Type B pancreatic cell (in vitro differentiated cells): ENCODE data around the gene AKAIN1. TPM values are rescaled to one million over a fixed set of nuclear protein-coding genes. Genes with fewer than 3 reads are reported as not detected.

Experiments used
- DNase-seq: peaks from one replicate; pipeline ENCODE4 v3.0.0; 2021; ENCODE audit warnings: mixed read lengths; ENCODE audit not compliant: unreplicated experiment; ENCODE audit errors: extremely low spot score
- H3K27ac Mint-ChIP-seq: 2 replicates; pipeline ENCODE4 v1.8.0; 2021; ENCODE audit warnings: mild to moderate bottlenecking, mixed read lengths
- H3K27me3 Mint-ChIP-seq: 2 replicates; pipeline ENCODE4 v1.8.0; 2021; ENCODE audit warnings: mixed read lengths
- H3K36me3 Mint-ChIP-seq: 2 replicates; pipeline ENCODE4 v1.8.0; 2021; ENCODE audit warnings: mixed read lengths
- H3K4me1 Mint-ChIP-seq: one replicate; pipeline ENCODE4 v1.8.0; 2021; ENCODE audit warnings: mixed read lengths; ENCODE audit not compliant: unreplicated experiment
- H3K4me3 Mint-ChIP-seq: 2 replicates; pipeline ENCODE4 v1.8.0; 2021; ENCODE audit warnings: mild to moderate bottlenecking, mixed read lengths
- H3K9me3 Mint-ChIP-seq: 2 replicates; pipeline ENCODE4 v1.8.0; 2021; ENCODE audit warnings: mixed read lengths
- total RNA-seq: library from RNA; stranded (reverse); gene quantifications from 2 replicates; pipeline ENCODE4 v1.2.1, GENCODE V29; 2021; ENCODE audit warnings: low replicate concordance
- TF ChIP-seq, protein P1 (sequence below): fragments of 200-600 bp; sonication (generic); conservative IDR thresholded peaks from 2 replicates; pipeline ENCODE4 v1.5.0; 2021; ENCODE audit warnings: antibody characterized with exemption, mild to moderate bottlenecking

AKAIN1 gene
- total RNA-seq, 1 donor from 2014 or later: 1.1 TPM

- H3K27ac Mint-ChIP-seq: no peak overlapping the region
- H3K9me3 Mint-ChIP-seq: no peaks in the 10 kb centered on the region
- no peaks in the 10 kb centered on the region for H3K4me1 Mint-ChIP-seq
Measured at GRCh38 chr18:5159080-5159479, 38.0 kb downstream of the AKAIN1 start.

GRCh38 chr18:5158587-5158986 is 38.5 kb downstream of the AKAIN1 start:
- Mint-ChIP-seq H3K4me1 (no peaks in the 10 kb centered on the region), H3K9me3 (no peaks in the 10 kb centered on the region), H3K27ac (no peak overlapping the region), H3K4me3 (no peak overlapping the region), H3K27me3 (no peaks in the 10 kb centered on the region), H3K36me3 (no peaks in the 10 kb centered on the region)
- TF ChIP-seq, protein P1, sequence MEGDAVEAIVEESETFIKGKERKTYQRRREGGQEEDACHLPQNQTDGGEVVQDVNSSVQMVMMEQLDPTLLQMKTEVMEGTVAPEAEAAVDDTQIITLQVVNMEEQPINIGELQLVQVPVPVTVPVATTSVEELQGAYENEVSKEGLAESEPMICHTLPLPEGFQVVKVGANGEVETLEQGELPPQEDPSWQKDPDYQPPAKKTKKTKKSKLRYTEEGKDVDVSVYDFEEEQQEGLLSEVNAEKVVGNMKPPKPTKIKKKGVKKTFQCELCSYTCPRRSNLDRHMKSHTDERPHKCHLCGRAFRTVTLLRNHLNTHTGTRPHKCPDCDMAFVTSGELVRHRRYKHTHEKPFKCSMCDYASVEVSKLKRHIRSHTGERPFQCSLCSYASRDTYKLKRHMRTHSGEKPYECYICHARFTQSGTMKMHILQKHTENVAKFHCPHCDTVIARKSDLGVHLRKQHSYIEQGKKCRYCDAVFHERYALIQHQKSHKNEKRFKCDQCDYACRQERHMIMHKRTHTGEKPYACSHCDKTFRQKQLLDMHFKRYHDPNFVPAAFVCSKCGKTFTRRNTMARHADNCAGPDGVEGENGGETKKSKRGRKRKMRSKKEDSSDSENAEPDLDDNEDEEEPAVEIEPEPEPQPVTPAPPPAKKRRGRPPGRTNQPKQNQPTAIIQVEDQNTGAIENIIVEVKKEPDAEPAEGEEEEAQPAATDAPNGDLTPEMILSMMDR: no peak
- DNase-seq: no peak

More at GRCh38 chr18:5159080-5159479, 38.0 kb downstream of the AKAIN1 start:
- no peaks in the 10 kb centered on the region for H3K36me3 Mint-ChIP-seq
- TF ChIP-seq, protein P1: no peak
- no peak for DNase-seq
- no peak overlapping the region for H3K4me3 Mint-ChIP-seq
- peaks cover 2% of the 10 kb centered on the region for H3K27me3 Mint-ChIP-seq

DNA sequence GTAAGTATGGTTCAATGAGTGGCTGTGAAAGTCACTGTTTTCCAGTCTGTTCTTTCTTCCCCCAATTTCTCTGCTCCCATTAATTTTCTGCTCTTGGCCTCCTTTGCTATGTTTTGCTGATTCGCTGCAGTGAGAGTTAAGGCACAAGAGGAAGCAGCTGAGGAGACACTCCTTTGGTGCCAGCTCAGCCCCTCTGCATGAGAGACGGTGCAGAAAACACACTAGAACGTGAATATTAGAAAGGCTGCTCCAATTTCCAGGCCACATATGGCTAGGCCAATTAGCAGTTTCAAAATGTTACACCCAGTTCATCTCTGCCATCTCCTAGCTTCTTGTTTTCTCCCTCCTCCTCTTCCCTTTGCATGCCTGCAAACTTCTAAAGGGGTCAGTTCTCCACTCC is 38.9 kb downstream of the AKAIN1 start:
- DNase-seq: no peak
- Mint-ChIP-seq H3K4me1 (no peaks in the 10 kb centered on the region), H3K9me3 (no peaks in the 10 kb centered on the region), H3K27me3 (no peaks in the 10 kb centered on the region), H3K36me3 (no peaks in the 10 kb centered on the region), H3K27ac (no peak overlapping the region), H3K4me3 (no peak overlapping the region)
- TF ChIP-seq, protein P1: no peak

DNA sequence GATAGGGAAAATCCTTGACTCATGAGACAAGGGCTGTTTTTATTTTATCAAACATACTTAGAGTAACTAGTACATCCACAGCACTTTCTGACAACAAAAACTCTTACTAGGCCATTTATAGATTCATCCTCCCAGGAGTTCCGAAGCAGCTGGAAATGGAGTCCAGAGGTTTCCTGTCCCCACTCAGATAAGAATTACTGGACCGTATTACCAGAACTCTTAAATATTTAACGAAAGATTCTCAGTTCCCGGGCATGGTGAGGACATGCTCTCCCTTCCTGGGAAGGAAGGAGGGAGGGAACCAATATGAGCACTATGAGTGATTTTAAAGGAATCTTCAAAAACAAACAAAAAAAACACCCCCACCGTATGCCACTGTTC is 41.2 kb downstream of the AKAIN1 start:
- TF ChIP-seq, protein P1: no peak
- no peaks in the 10 kb centered on the region for H3K4me1 Mint-ChIP-seq
- no peak for DNase-seq
- no peaks in the 10 kb centered on the region for H3K9me3 Mint-ChIP-seq
- H3K27me3 Mint-ChIP-seq: no peaks in the 10 kb centered on the region
- H3K4me3 Mint-ChIP-seq: no peak overlapping the region
- H3K27ac Mint-ChIP-seq: no peak overlapping the region
- no peaks in the 10 kb centered on the region for H3K36me3 Mint-ChIP-seq

DNA sequence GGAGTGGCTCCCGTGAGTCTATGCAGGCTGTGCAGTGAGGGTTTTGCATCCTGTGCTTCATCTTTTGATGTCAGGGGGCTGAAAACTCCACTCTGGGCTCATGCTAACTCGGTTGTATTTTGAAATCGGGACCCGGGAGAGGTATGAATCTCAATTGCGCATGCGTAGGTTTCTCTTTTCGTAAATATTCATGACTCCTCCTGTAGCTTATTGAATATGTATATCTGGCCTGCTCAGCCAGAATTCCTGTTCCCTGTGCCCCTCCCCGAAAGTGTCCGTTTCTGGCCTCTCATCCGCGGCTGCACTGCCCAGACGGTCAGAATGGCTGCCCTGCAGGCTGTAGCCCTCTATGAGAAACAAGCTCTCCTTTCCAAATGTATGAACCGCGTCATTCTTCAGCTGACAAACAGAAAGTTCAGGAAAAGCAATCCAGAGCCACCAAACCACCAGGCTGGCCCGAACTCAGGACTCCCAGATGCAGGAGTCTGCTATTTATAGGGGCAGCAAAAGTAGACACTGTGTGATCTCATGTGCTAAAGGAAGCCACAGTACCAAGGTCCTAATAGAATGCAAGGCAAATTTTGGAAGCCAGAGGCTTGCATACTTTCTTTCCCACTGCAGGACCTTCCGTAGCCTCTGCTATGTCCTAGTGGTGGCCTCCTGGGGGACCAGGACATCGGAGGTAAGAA is 41.7 kb downstream of the AKAIN1 start:
- H3K4me3 Mint-ChIP-seq: no peak overlapping the region
- TF ChIP-seq, protein P1: no peak
- H3K9me3 Mint-ChIP-seq: no peaks in the 10 kb centered on the region
- no peaks in the 10 kb centered on the region for H3K36me3 Mint-ChIP-seq
- no peaks in the 10 kb centered on the region for H3K4me1 Mint-ChIP-seq
- DNase-seq: no peak
- H3K27me3 Mint-ChIP-seq: no peaks in the 10 kb centered on the region
- H3K27ac Mint-ChIP-seq: no peak overlapping the region
